GM10248 (cell line): Measurements from ENCODE around the gene MYO1A.
"Not testable (repeated sequence)": the region's sequence is repeated elsewhere in the genome, so short reads cannot be mapped to it uniquely, and the experiment has no call there.

Experiments
- CTCF ChIA-PET: fragments of 300-600 bp; sonication (Branson Sonifier 250); formaldehyde crosslinking; extraction: SDS; loops from one replicate; lab custom pipeline; 2021; ENCODE audit warnings: antibody characterized with exemption; lab: Yijun Ruan, JAX
- POLR2A ChIA-PET: fragments of 350-650 bp; sonication (Branson Sonifier 250); formaldehyde crosslinking; extraction: SDS; loops from one replicate; lab custom pipeline; 2020; ENCODE audit warnings: antibody characterized with exemption; lab: Yijun Ruan, JAX
- DNase-seq: peaks from one replicate; pipeline ENCODE4 v3.0.0; 2012; ENCODE audit errors: extremely low spot score
- TF ChIP-seq, protein P1 (sequence below): IDR thresholded peaks from 2 replicates; pipeline ENCODE4 v1.5.1; 2012; ENCODE audit warnings: mild to moderate bottlenecking, low read depth; ENCODE audit errors: extremely low read depth, missing control alignments, control extremely low read depth

MYO1A gene

DNA sequence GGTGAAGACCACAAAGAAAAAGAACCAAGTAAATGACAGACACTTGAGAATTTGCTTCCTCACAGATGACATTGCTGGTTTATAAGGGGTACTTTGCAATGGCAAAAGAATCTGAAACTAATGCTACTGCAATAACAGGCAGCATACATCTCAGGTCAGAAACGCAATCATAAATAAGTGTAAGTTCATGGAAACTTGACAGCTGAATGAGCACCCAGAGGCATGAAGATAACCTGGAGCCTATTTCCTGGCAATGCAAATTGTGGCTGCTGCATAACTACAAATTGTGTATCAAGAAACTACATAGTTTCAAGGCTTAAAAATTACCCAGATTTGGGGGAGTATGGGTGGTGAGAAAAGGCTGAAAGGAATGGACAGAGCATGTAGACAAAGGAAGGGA lies 8.5 kb upstream of the MYO1A start:
- ChIA-PET POLR2A (no interaction called here), CTCF (interaction anchor here (1.2 to 5.9 kb wide), 7 partner anchors 9 to 296 kb away, joined by 3 to 64 read pairs (median 5); partner anchors contain the start of genes MYO1A and STAT6)
- no peak for DNase-seq
- TF ChIP-seq, protein P1, sequence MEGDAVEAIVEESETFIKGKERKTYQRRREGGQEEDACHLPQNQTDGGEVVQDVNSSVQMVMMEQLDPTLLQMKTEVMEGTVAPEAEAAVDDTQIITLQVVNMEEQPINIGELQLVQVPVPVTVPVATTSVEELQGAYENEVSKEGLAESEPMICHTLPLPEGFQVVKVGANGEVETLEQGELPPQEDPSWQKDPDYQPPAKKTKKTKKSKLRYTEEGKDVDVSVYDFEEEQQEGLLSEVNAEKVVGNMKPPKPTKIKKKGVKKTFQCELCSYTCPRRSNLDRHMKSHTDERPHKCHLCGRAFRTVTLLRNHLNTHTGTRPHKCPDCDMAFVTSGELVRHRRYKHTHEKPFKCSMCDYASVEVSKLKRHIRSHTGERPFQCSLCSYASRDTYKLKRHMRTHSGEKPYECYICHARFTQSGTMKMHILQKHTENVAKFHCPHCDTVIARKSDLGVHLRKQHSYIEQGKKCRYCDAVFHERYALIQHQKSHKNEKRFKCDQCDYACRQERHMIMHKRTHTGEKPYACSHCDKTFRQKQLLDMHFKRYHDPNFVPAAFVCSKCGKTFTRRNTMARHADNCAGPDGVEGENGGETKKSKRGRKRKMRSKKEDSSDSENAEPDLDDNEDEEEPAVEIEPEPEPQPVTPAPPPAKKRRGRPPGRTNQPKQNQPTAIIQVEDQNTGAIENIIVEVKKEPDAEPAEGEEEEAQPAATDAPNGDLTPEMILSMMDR: no peak

DNA sequence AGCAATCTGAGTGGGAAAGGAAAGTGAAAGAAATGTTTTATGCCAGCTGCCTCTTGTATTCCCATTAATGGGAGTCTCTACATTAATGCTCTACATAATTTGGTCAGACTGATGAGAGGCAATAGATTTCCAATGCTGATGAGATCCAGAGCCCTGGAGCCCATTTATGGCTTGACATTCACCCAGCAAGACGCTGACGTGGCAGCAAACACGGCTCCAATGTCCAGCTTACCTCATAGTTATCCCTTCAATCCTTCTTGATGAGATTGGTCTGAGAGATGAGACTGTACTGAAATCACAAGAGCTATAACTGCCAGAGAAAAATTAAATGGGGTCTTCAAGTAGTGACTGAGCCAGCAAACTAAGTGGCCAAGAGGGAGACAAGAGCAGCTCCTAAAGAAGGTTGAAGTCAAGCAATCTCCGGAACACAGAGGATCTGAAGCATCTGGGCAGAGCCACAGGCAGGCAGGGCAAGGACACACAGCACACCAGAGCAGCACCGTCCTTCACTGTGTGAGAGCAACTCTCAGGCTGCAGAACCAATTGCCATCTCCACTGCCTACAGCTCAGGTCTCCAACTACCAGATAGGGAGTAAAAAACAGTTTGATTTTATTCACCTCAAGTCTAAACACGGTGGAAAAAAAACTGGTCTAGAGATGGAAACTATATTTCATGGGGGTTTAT lies 7.3 kb upstream of the MYO1A start:
- POLR2A ChIA-PET: no interaction called here
- DNase-seq: no peak
- TF ChIP-seq, protein P1: no peak
- CTCF ChIA-PET: interaction anchor here (0.8 to 1.9 kb wide), 8 partner anchors 10 to 67 kb away, joined by 3 to 9 read pairs (median 4); no protein-coding TSS in a partner anchor

DNA sequence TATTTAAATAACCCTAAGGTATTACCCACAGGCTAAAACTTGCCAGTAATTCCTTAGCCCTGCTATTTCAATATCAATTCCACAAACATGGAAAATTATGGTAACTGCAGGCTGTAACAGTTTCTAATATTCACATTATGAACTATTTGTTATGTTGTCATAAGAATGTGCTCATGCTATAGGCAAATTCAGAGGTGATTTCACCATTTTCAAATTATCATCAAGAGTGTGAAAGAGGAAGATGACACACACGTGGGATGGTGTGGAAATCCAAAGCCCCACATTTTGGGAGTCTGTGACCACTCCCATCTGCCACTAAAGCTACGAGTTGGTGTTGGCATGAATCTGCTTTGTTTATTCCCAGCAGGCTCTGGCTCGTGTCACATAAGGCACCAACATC lies 5.9 kb upstream of the MYO1A start:
- POLR2A ChIA-PET: no interaction called here
- CTCF ChIA-PET: interaction anchor here (1.1 to 1.9 kb wide), 2 partner anchors 8 to 54 kb away, joined by 3 to 4 read pairs; no protein-coding TSS in a partner anchor
- no peak for DNase-seq
- TF ChIP-seq, protein P1: no peak

DNA sequence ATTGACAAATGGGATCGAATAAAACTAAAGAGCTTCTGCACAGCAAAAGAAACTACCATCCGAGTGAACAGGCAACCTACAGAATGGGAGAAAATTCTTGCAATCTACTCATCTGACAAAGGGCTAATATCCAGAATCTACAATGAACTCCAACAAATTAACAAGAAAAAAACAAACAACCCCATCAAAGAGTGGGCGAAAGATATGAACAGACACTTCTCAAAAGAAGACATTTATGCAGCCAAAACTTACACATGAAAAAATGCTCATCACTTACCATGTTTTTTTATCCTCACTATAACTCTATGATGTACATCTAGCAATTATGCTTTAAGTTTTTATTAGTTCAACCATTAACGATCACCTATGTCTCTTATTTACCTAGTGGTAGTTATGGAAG lies 4.0 kb upstream of the MYO1A start:
- CTCF ChIA-PET, POLR2A ChIA-PET, DNase-seq: not testable (repeated sequence)

DNA sequence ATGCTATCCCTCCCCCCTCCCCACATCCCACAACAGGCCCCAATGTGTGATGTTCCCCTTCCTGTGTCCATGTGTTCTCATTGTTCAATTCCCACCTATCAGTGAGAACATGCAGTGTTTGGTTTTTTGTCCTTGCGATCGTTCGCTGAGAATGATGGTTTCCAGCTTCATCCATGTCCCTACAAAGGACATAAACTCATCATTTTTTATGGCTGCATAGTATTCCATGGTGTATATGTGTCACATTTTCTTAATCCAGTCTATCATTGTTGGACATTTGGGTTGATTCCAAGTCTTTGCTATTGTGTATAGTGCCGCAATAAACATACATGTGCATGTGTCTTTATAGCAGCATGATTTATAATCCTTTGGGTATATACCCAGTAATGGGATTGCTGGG lies 3.2 kb upstream of the MYO1A start:
- POLR2A ChIA-PET, DNase-seq: not testable (repeated sequence)
- CTCF ChIA-PET: interaction anchor here (7.3 kb wide), 1 partner anchor 7 kb away, joined by 64 read pairs; no protein-coding TSS in a partner anchor

DNA sequence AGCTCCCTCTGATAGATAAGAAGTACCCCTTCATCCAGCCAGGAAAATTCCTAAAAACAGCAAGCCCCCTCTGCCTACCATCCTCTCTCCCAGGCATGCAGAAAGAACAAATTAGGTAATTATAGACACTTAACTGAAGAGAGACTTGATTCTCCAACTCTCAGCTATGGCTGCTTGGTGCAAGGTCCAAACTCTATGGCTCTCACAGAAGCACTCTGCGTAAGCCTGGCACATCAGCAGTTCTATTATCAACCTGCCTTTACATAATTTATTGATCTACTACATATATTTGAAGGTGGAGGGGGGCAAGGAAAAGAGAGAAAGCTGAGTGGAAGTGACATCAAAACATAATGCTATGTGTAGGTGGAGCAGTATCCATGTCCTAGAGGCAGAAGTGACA lies 1.1 kb upstream of the MYO1A start:
- ChIA-PET CTCF (interaction anchor here (1.1 to 7.3 kb wide), 9 partner anchors 10 to 61 kb away, joined by 3 to 64 read pairs (median 7); partner anchors contain the start of gene STAT6), POLR2A (no interaction called here)
- no peak for DNase-seq
- TF ChIP-seq, protein P1: no peak

DNA sequence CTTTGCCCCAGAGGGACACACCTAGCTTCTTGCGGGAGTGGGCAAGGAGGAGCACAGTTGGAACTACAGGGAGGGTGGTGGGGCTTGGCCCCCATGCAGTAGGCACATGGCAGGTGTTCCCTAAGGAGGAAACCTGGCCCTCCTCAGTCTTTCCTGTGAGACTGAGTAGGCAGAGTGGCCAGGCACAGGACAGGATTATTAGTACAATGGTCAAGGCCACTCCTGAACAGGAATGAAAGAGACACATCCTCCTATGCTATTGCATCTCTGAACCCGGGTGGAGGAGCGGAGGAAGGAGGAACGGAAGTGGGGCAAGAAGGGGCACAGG lies 846 bp downstream of the MYO1A start:
- POLR2A ChIA-PET: interaction anchor here (0.6 kb wide), 1 partner anchor 594 kb away, joined by 4 read pairs; no protein-coding TSS in a partner anchor
- CTCF ChIA-PET: interaction anchor here (1.2 to 7.3 kb wide), 7 partner anchors 8 to 40 kb away, joined by 4 to 64 read pairs (median 7); no protein-coding TSS in a partner anchor
- TF ChIP-seq, protein P1: no peak
- DNase-seq: no peak
